ENCODE measurements around the gene NOTCH1.

- TF ChIP-seq SALL1 (CRISPR knock-in tag; IDR thresholded peaks at IDR 0.05) = no peak
- TF ChIP-seq MXI1 (IDR thresholded peaks at IDR 0.05; ENCODE audit: borderline replicate concordance, low read depth, low read length) = no peak
- TF ChIP-seq SMYD3 (CRISPR knock-in tag; IDR thresholded peaks at IDR 0.05) = no peak
- TF ChIP-seq, protein P1, sequence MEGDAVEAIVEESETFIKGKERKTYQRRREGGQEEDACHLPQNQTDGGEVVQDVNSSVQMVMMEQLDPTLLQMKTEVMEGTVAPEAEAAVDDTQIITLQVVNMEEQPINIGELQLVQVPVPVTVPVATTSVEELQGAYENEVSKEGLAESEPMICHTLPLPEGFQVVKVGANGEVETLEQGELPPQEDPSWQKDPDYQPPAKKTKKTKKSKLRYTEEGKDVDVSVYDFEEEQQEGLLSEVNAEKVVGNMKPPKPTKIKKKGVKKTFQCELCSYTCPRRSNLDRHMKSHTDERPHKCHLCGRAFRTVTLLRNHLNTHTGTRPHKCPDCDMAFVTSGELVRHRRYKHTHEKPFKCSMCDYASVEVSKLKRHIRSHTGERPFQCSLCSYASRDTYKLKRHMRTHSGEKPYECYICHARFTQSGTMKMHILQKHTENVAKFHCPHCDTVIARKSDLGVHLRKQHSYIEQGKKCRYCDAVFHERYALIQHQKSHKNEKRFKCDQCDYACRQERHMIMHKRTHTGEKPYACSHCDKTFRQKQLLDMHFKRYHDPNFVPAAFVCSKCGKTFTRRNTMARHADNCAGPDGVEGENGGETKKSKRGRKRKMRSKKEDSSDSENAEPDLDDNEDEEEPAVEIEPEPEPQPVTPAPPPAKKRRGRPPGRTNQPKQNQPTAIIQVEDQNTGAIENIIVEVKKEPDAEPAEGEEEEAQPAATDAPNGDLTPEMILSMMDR (CRISPR knock-in tag; IDR thresholded peaks at IDR 0.05) = no peak
- no peak for TF ChIP-seq KAT7 (CRISPR knock-in tag; IDR thresholded peaks at IDR 0.05; ENCODE audit: borderline replicate concordance)
- TF ChIP-seq FOXM1 (CRISPR knock-in tag; IDR thresholded peaks at IDR 0.05) = no peak
- TF ChIP-seq ZNF274 (CRISPR knock-in tag; IDR thresholded peaks at IDR 0.05) = no peak
- TF ChIP-seq, protein P2, sequence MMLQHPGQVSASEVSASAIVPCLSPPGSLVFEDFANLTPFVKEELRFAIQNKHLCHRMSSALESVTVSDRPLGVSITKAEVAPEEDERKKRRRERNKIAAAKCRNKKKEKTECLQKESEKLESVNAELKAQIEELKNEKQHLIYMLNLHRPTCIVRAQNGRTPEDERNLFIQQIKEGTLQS (CRISPR knock-in tag; IDR thresholded peaks at IDR 0.05) = no peak
Observed at GRCh38 chr9:136499071-136499934, 46.5 kb downstream of the NOTCH1 start.
